Activated T-cell treated with anti-CD3 and anti-CD28 coated beads, Interleukin-2, amount 50 U/mL, for 4 hours (primary cell): ENCODE data around the gene STK32A. TPM values are rescaled to one million over a fixed set of nuclear protein-coding genes. Genes with fewer than 3 reads are reported as not detected.
"Not testable (repeated sequence)": the region's sequence is repeated elsewhere in the genome, so short reads cannot be mapped to it uniquely, and the experiment has no call there.

Experiments used
- ATAC-seq, 2 donors: fragments of 200-7000 bp; cut with Tn5 transposase; one replicate each; pipeline ENCODE4 v1.10.0; 2021
- DNase-seq: peaks from one replicate; pipeline ENCODE4 v3.0.0-alpha.2; 2020
- H3K27me3 Mint-ChIP-seq: one replicate; pipeline ENCODE4 v1.8.0; 2021; ENCODE audit warnings: low read depth, mixed read lengths
- H3K36me3 Mint-ChIP-seq: one replicate; pipeline ENCODE4 v1.8.0; 2022; ENCODE audit warnings: mixed read lengths; ENCODE audit not compliant: insufficient read depth
- H3K4me1 Mint-ChIP-seq: one replicate; pipeline ENCODE4 v1.8.0; 2021; ENCODE audit warnings: low read depth, mixed read lengths
- H3K4me3 Mint-ChIP-seq: one replicate; pipeline ENCODE4 v1.8.0; 2021; ENCODE audit warnings: mild to moderate bottlenecking, moderate library complexity, mixed read lengths
- H3K9me3 Mint-ChIP-seq: one replicate; pipeline ENCODE4 v1.8.0; 2021; ENCODE audit warnings: mixed read lengths
- total RNA-seq, 3 donors: library from RNA; stranded (reverse); gene quantifications; one replicate each; pipeline ENCODE4 v1.2.1, GENCODE V29; 2021

STK32A gene
- total RNA-seq, 3 donors from 2014 or later: not detected

- DNase-seq (no peak), ATAC-seq (no peak)
- no peak overlapping the region for H3K4me3 Mint-ChIP-seq
- no peaks in the 10 kb centered on the region for H3K36me3 Mint-ChIP-seq
- H3K4me1 Mint-ChIP-seq: no peaks in the 10 kb centered on the region
- H3K9me3 Mint-ChIP-seq: no peaks in the 10 kb centered on the region
- no peaks in the 10 kb centered on the region for H3K27me3 Mint-ChIP-seq
These were observed 111.3 kb downstream of the STK32A start for GRCh38 chr5:147346006-147346561.

DNA sequence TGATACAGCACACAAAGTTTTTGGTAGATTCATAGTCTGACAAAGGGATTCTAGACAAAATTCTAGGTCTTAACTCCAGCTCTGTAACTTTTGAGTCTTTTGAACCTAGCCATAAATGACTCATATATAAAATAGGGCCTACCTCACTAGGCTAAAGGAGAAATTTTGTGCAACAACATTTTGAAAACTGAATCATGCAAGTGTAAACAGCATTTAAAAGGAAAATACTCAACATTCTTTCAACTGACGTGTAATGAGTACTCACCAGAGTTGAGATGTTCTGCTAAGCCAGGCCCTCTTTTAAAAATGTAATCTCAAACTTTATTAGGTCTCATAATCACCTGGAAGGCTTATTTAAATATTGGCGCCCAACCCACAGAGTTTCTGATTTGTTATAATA, 113.2 kb downstream of the STK32A start:
- H3K9me3 Mint-ChIP-seq: no peaks in the 10 kb centered on the region
- DNase-seq (no peak), ATAC-seq (no peak)
- peaks cover 2% of the 10 kb centered on the region for H3K27me3 Mint-ChIP-seq
- H3K4me1 Mint-ChIP-seq: no peaks in the 10 kb centered on the region
- no peak overlapping the region for H3K4me3 Mint-ChIP-seq
- H3K36me3 Mint-ChIP-seq: no peaks in the 10 kb centered on the region

GRCh38 chr5:147348451-147348850, 113.6 kb downstream of the STK32A start:
- Mint-ChIP-seq H3K4me1 (no peaks in the 10 kb centered on the region), H3K9me3 (no peaks in the 10 kb centered on the region), H3K4me3 (no peak overlapping the region), H3K27me3 (peaks cover 2% of the 10 kb centered on the region), H3K36me3 (no peaks in the 10 kb centered on the region)
- no peak for DNase-seq
- ATAC-seq: no peak

DNA sequence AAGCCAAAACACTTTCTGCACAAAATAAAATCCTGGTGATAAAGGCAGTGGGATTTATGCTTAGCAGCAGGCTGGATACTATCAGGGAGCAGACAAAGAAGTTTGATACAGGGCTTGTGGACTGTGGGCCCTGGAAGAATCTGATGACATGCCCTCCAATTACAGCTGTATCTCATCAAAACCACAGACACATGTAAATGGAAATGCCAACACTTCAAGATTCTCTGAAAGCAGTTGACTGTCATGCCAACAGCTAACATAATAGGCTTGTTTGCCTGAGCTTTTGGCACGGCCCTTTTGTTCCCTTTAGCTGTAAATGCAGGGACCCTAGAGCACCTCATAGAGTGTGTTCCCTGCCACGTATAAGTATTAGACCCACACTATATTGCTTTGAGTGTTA, 114.4 kb downstream of the STK32A start:
- Mint-ChIP-seq H3K36me3 (no peaks in the 10 kb centered on the region), H3K27me3 (peaks cover 2% of the 10 kb centered on the region), H3K4me1 (no peaks in the 10 kb centered on the region), H3K4me3 (no peak overlapping the region), H3K9me3 (no peaks in the 10 kb centered on the region)
- ATAC-seq (no peak), DNase-seq (no peak)

DNA sequence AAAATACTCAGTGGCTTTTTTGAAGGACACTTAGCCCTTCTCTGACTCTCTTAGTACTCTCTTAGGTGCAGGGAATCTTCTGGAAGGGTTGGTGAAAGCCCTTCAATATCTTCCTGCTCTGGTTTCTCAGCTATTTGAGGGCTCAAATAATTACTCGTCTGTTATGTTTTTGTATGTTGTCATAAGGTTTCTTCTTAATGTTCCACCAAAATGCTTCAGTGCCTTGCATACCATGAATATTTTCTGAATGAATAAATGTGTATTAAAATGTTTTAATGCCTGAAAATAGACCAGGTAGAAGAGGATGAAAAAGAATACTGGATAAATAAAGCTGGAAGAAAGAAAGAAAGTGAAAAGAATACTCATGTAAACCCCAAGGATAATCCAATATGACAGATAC, 124.3 kb downstream of the STK32A start:
- no peak for ATAC-seq
- peaks cover 2% of the 10 kb centered on the region for H3K27me3 Mint-ChIP-seq
- H3K9me3 Mint-ChIP-seq: no peaks in the 10 kb centered on the region
- H3K4me1 Mint-ChIP-seq: no peaks in the 10 kb centered on the region
- DNase-seq: no peak
- no peak overlapping the region for H3K4me3 Mint-ChIP-seq
- no peaks in the 10 kb centered on the region for H3K36me3 Mint-ChIP-seq

DNA sequence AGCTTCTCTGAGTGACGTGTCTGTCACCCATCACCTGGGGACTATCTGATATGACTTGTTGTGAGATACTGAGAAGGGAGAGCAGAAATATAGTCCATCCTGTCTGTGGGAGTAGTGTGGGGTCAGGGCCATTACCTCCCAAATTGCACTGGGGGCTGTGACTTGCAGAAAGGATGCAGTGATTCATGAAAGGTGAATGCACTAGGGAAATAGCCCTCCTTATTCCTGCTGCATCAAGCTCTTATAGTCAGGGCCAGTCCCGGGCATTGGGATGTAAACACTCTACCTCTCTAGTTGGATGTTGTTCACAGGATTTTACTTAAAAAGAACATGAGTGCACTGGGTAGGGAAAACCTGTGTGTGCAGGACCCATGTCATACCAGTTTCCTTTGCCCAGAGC, 124.8 kb downstream of the STK32A start:
- ATAC-seq: no peak

DNA sequence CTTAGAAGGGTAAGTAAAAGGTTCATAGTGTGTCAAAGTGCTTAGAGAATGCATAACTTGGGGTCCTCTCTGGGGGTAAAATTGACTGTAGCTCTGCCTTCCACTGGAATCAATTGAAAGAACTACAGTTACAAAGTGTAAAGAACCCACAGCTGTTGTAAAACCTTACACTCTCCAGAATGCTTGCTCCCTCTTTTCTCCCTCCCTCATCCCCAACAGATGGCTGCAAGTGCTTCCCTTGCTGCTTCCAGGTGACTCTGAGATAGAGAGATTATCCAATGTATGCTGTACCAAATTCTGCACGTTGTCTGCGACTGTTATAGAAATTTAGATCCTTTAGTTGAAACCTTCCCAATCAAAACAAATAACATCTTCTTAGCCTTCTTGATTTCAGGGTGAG, 126.0 kb downstream of the STK32A start:
- Mint-ChIP-seq H3K4me3 (no peak overlapping the region), H3K27me3 (peaks cover 4% of the 10 kb centered on the region), H3K9me3 (no peaks in the 10 kb centered on the region), H3K36me3 (no peaks in the 10 kb centered on the region), H3K4me1 (no peaks in the 10 kb centered on the region)
- DNase-seq (no peak), ATAC-seq (no peak)

More for the DNA sequence above, 124.8 kb downstream of the STK32A start:
- DNase-seq: no peak
- no peaks in the 10 kb centered on the region for H3K9me3 Mint-ChIP-seq
- peaks cover 2% of the 10 kb centered on the region for H3K27me3 Mint-ChIP-seq
- H3K4me3 Mint-ChIP-seq: no peak overlapping the region
- no peaks in the 10 kb centered on the region for H3K36me3 Mint-ChIP-seq
- H3K4me1 Mint-ChIP-seq: no peaks in the 10 kb centered on the region

DNA sequence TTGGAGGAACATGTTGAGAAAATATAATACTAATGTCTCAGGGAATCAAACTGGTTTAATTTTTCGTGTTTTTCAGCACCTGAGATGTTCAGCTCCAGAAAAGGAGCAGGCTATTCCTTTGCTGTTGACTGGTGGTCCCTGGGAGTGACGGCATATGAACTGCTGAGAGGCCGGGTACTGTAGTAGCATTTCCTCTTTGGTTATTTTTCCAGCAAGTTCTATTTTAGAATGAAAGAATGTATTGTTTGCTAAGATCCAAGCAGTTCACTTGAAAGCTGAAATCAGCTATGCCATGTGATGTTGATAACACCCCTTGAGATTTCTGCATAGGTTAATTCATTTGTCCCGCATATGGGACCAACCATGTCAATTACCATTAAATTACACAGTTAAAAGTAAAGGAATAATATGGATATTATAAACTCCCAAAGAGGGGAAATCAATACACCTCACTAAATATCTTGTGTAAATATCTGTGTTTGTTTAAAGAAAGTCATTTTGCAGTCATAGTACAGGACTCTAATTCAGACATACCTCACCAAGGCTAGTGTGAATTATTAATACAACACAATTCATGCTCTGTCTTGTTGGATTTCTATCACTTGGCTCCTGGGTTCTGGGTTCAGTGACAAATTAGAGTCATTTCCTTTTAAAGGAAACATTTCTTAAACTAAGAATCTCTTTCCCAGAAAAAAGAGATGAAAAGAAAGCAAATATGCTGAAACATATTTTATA, 126.8 kb downstream of the STK32A start:
- ATAC-seq (no peak), DNase-seq (no peak)
- H3K4me1 Mint-ChIP-seq: no peaks in the 10 kb centered on the region
- peaks cover 5% of the 10 kb centered on the region for H3K27me3 Mint-ChIP-seq
- no peaks in the 10 kb centered on the region for H3K36me3 Mint-ChIP-seq
- no peaks in the 10 kb centered on the region for H3K9me3 Mint-ChIP-seq
- H3K4me3 Mint-ChIP-seq: no peak overlapping the region

GRCh38 chr5:147367381-147367780, 132.6 kb downstream of the STK32A start:
- H3K4me3 Mint-ChIP-seq, H3K4me1 Mint-ChIP-seq, H3K27me3 Mint-ChIP-seq, H3K9me3 Mint-ChIP-seq, H3K36me3 Mint-ChIP-seq, DNase-seq, ATAC-seq: not testable (repeated sequence)

DNA sequence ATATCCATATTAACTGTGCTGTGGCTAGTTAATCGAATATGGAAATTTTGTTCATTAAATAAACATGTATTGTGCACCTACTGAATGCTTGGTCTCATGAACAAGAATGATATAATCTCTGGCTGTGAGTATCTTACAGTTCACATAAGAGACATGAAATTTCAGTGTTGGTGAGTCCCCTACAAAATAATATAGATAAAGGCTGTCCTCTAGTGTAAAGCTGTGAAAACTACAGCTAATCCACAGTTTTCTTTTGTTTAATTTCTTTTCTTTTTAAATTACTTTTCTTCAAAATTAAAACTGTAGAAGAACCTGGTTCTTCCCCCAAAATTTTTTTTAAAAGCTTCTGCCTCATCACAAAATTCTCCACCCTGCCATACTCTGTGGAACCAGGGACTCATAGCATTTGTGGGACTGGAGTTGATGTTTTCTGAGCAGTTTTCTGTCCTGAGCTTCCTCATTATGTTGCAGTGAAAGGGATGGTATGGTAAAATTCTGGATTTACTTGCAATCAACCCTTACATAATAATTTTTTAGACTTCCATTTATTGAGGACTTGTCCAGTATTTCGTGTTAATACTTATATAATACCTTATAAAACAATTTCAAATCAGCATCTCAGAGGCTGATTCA, 135.0 kb downstream of the STK32A start:
- peaks cover 3% of the 10 kb centered on the region for H3K27me3 Mint-ChIP-seq
- no peak for ATAC-seq
- H3K4me1 Mint-ChIP-seq: no peaks in the 10 kb centered on the region
- no peak for DNase-seq
- H3K36me3 Mint-ChIP-seq: no peaks in the 10 kb centered on the region
- no peaks in the 10 kb centered on the region for H3K9me3 Mint-ChIP-seq
- no peak overlapping the region for H3K4me3 Mint-ChIP-seq

DNA sequence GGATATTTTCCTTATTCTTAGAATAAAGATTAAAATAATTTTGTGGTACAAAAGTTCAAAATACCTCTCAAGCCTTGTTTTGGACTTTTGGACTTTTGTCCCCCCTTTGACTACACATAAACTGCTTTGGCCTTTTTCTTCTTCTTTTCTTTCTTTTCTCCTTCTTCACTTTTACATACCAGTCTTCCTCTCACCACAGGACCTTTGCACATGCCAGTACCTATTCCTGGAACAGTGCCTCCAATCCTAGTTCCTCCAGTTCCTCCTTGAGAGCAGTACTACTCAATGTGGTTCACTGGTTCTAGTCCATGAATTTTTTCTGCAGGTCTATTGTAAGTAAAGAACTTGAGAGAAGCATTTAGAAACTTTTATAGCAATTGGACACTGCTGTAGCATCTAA, 136.5 kb downstream of the STK32A start:
- peaks cover 2% of the 10 kb centered on the region for H3K27me3 Mint-ChIP-seq
- no peaks in the 10 kb centered on the region for H3K9me3 Mint-ChIP-seq
- no peaks in the 10 kb centered on the region for H3K36me3 Mint-ChIP-seq
- DNase-seq (no peak), ATAC-seq (no peak)
- H3K4me3 Mint-ChIP-seq: no peak overlapping the region
- no peaks in the 10 kb centered on the region for H3K4me1 Mint-ChIP-seq

DNA sequence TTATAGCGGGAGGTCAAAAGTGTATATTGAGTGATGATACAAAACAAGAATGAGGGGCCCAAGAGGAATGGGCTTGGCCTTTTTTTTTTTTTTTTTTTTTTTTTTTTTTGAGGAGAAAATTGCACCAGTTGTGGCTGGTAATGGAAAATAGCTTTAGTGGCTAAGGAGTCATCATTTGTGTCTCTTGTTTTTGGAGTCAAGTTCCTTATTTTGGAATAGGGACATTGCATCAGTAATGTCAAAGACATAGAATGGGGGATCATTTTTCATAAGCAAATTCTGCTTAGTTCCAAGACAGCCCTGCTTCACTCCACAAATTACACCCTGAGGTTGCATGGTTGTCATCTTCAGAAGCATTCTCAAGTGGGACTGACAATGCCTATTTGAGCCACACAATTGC, 137.4 kb downstream of the STK32A start:
- Mint-ChIP-seq H3K4me1 (no peaks in the 10 kb centered on the region), H3K9me3 (no peaks in the 10 kb centered on the region), H3K27me3 (peaks cover 2% of the 10 kb centered on the region), H3K4me3 (no peak overlapping the region), H3K36me3 (no peaks in the 10 kb centered on the region)
- ATAC-seq: no peak
- DNase-seq: no peak

- H3K36me3 Mint-ChIP-seq: no peaks in the 10 kb centered on the region
- no peak for DNase-seq
- H3K27me3 Mint-ChIP-seq: peaks cover 2% of the 10 kb centered on the region
- H3K9me3 Mint-ChIP-seq: no peaks in the 10 kb centered on the region
- H3K4me1 Mint-ChIP-seq: no peaks in the 10 kb centered on the region
- no peak for ATAC-seq
- H3K4me3 Mint-ChIP-seq: no peak overlapping the region
These were observed 138.5 kb downstream of the STK32A start for GRCh38 chr5:147373328-147373727.

GRCh38 chr5:147375151-147375550, 140.3 kb downstream of the STK32A start:
- Mint-ChIP-seq H3K4me1 (no peaks in the 10 kb centered on the region), H3K4me3 (no peak overlapping the region), H3K9me3 (no peaks in the 10 kb centered on the region), H3K27me3 (peaks cover 2% of the 10 kb centered on the region), H3K36me3 (no peaks in the 10 kb centered on the region)
- DNase-seq: no peak
- ATAC-seq: no peak

- Mint-ChIP-seq H3K4me3 (no peak overlapping the region), H3K4me1 (no peaks in the 10 kb centered on the region), H3K9me3 (no peaks in the 10 kb centered on the region), H3K36me3 (no peaks in the 10 kb centered on the region), H3K27me3 (peaks cover 2% of the 10 kb centered on the region)
- DNase-seq: no peak
- ATAC-seq: no peak
These were observed 142.9 kb downstream of the STK32A start for GRCh38 chr5:147377682-147378081.
